ENCODE data around the gene PITPNM2. TPM values are rescaled to one million over a fixed set of nuclear protein-coding genes. Genes with fewer than 3 reads are reported as not detected.
A peak's percentile ranks its signal among the peaks of the same experiment; 100 is the strongest.

The PITPNM2 gene
- total RNA-seq, 2 experiments from 2014 or later: 0.42 to 0.73 TPM

DNA sequence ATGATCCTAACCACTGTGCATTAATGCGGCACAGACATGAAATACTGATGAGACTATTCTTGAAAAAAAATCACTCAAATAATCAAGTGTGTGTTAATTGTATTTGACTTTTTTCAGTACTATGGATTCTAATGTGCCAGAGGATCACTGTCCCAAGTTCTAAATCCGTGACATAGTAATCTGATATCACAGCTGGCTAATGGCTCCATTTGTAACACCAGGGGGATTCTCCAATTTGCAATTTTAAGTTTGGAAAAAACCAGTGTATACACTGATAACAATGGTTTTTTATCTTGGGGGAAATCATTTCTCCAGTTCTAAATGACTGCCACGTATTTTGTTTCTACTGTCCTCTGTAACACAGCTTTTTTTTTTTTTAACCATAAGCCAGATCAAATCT is 49.0 kb upstream of the PITPNM2 start:
- H2AFZ ChIP-seq (ENCODE audit: low read length): no peak overlapping the region
- H3K4me1 ChIP-seq (ENCODE audit: insufficient read depth, low read length, poor library complexity, severe bottlenecking): no peaks in the 10 kb centered on the region
- H3K4me2 ChIP-seq (ENCODE audit: low read length): no peak overlapping the region
- H3K4me3 ChIP-seq (ENCODE audit: low read depth, low read length, poor library complexity, severe bottlenecking): no peak overlapping the region
- ChIA-PET CTCF (ENCODE audit: unreplicated experiment) (interaction anchor here (1.6 kb wide), 1 partner anchor 32 kb away, joined by 3 read pairs; the partner anchor contains the start of gene MPHOSPH9), POLR2A (no interaction called here)
- peaks cover 86% of the 10 kb centered on the region for H3K36me3 ChIP-seq (ENCODE audit: insufficient read depth, low read length)
- H3K27ac ChIP-seq (ENCODE audit: low read depth, low read length, poor library complexity, severe bottlenecking): no peak overlapping the region
- intact Hi-C loops (cut with micrococcal nuclease; ENCODE audit: unreplicated experiment): no loop called here
- no TSS peak for BruUV-seq (replicated peaks)
- no peaks in the 10 kb centered on the region for H3K79me2 ChIP-seq (ENCODE audit: insufficient read depth, low read depth, low read length)
- no peak for DNase-seq (ENCODE audit: low spot score)
- no peaks in the 10 kb centered on the region for H4K20me1 ChIP-seq (ENCODE audit: insufficient read depth, low read length)
- no peaks in the 10 kb centered on the region for H3K9me2 ChIP-seq (ENCODE audit: insufficient read depth, low read length)
- TF ChIP-seq, protein P1, sequence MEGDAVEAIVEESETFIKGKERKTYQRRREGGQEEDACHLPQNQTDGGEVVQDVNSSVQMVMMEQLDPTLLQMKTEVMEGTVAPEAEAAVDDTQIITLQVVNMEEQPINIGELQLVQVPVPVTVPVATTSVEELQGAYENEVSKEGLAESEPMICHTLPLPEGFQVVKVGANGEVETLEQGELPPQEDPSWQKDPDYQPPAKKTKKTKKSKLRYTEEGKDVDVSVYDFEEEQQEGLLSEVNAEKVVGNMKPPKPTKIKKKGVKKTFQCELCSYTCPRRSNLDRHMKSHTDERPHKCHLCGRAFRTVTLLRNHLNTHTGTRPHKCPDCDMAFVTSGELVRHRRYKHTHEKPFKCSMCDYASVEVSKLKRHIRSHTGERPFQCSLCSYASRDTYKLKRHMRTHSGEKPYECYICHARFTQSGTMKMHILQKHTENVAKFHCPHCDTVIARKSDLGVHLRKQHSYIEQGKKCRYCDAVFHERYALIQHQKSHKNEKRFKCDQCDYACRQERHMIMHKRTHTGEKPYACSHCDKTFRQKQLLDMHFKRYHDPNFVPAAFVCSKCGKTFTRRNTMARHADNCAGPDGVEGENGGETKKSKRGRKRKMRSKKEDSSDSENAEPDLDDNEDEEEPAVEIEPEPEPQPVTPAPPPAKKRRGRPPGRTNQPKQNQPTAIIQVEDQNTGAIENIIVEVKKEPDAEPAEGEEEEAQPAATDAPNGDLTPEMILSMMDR (conservative IDR thresholded peaks at IDR 0.05; ENCODE audit: low read length): no peak
- no peak for TF ChIP-seq EZH2phosphoT487 (IDR thresholded peaks at IDR 0.05; ENCODE audit: borderline replicate concordance, low read depth, low read length)
- no peaks in the 10 kb centered on the region for H3K9me3 ChIP-seq (ENCODE audit: low read length)

DNA sequence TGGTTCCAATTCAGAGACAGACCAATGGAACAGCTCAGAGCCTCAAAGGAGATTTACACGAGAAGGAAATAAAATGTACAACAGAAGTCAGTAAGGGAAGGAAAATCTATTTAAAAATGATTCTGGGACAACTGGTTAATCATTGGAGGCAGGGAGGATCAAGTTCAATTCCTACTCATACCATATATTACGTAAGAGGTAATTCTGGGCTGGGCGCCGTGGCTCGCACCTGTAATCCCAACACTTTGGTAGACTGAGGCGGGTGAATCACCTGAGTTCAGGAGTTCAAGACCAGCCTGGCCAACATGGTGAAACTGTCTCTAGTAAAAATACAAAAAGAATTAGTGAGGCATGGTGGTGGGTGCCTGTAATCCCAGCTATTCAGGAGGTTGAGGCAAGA is 36.7 kb upstream of the PITPNM2 start:
- intact Hi-C loops (cut with micrococcal nuclease; ENCODE audit: unreplicated experiment): loop anchor here (10.0 kb wide), 1 partner anchor 137 kb away; no protein-coding TSS in a partner anchor
- Histone ChIP-seq H3K4me1 (ENCODE audit: insufficient read depth, low read length, poor library complexity, severe bottlenecking) (no peaks in the 10 kb centered on the region), H3K27ac (ENCODE audit: low read depth, low read length, poor library complexity, severe bottlenecking) (no peak overlapping the region), H3K36me3 (ENCODE audit: insufficient read depth, low read length) (peaks cover 91% of the 10 kb centered on the region), H4K20me1 (ENCODE audit: insufficient read depth, low read length) (no peaks in the 10 kb centered on the region), H3K4me3 (ENCODE audit: low read depth, low read length, poor library complexity, severe bottlenecking) (no peak overlapping the region), H3K79me2 (ENCODE audit: insufficient read depth, low read depth, low read length) (no peaks in the 10 kb centered on the region), H3K9me2 (ENCODE audit: insufficient read depth, low read length) (no peaks in the 10 kb centered on the region), H3K9me3 (ENCODE audit: low read length) (no peaks in the 10 kb centered on the region), H3K4me2 (ENCODE audit: low read length) (no peak overlapping the region), H2AFZ (ENCODE audit: low read length) (no peak overlapping the region)
- TSS peak; percentile 26 for BruUV-seq (replicated peaks)
- POLR2A ChIA-PET: interaction anchor here (0.6 kb wide), 1 partner anchor 264 kb away, joined by 5 read pairs; no protein-coding TSS in a partner anchor
- CTCF ChIA-PET (ENCODE audit: unreplicated experiment): no interaction called here
- DNase-seq (ENCODE audit: low spot score): no peak
- TF ChIP-seq, protein P1 (conservative IDR thresholded peaks at IDR 0.05; ENCODE audit: low read length): no peak
- TF ChIP-seq EZH2phosphoT487 (IDR thresholded peaks at IDR 0.05; ENCODE audit: borderline replicate concordance, low read depth, low read length): no peak

DNA sequence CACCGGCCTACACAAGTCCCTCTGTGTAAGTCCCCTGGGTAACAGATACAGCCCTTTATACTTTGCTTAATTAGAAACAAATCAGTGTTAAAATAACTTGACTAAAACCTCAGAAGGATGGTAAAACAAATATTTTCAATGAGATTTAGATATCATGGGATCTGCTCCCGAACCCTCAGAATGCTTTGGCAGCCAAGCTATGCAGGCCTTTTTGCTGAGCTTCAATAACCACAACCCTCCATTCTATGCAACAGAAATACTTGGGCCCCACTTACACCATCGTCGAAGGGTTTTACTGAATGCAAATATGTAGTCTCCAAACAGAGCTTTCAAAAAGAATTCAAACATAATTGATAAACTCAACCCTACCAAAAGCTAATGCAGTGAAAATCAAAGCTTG is 29.3 kb upstream of the PITPNM2 start:
- Histone ChIP-seq H4K20me1 (ENCODE audit: insufficient read depth, low read length) (no peaks in the 10 kb centered on the region), H3K9me3 (ENCODE audit: low read length) (no peaks in the 10 kb centered on the region), H3K4me1 (ENCODE audit: insufficient read depth, low read length, poor library complexity, severe bottlenecking) (no peaks in the 10 kb centered on the region), H3K27ac (ENCODE audit: low read depth, low read length, poor library complexity, severe bottlenecking) (no peak overlapping the region), H2AFZ (ENCODE audit: low read length) (no peak overlapping the region), H3K4me3 (ENCODE audit: low read depth, low read length, poor library complexity, severe bottlenecking) (no peak overlapping the region), H3K36me3 (ENCODE audit: insufficient read depth, low read length) (peaks cover 82% of the 10 kb centered on the region), H3K9me2 (ENCODE audit: insufficient read depth, low read length) (no peaks in the 10 kb centered on the region), H3K4me2 (ENCODE audit: low read length) (no peak overlapping the region), H3K79me2 (ENCODE audit: insufficient read depth, low read depth, low read length) (no peaks in the 10 kb centered on the region)
- intact Hi-C loops (cut with micrococcal nuclease; ENCODE audit: unreplicated experiment): loop anchor here (10.0 kb wide), 1 partner anchor 145 kb away; no protein-coding TSS in a partner anchor
- ChIA-PET POLR2A (interaction anchor here (0.7 kb wide), 1 partner anchor 20 kb away, joined by 3 read pairs; no protein-coding TSS in a partner anchor), CTCF (ENCODE audit: unreplicated experiment) (no interaction called here)
- BruUV-seq (replicated peaks): no TSS peak
- TF ChIP-seq, protein P1 (conservative IDR thresholded peaks at IDR 0.05; ENCODE audit: low read length): no peak
- TF ChIP-seq EZH2phosphoT487 (IDR thresholded peaks at IDR 0.05; ENCODE audit: borderline replicate concordance, low read depth, low read length): no peak
- DNase-seq (ENCODE audit: low spot score): no peak

All from OCI-LY7 (cell line).